Fibroblast of the aortic adventitia (primary cell): ENCODE data around the gene PIP5K1B. TPM values are rescaled to one million over a fixed set of nuclear protein-coding genes. Genes with fewer than 3 reads are reported as not detected.

Source experiments
- DNase-seq: peaks from one replicate; pipeline ENCODE4 v3.0.0-alpha.2; 2010; ENCODE audit warnings: low read depth
- H3K4me3 ChIP-seq: 2 replicates; pipeline ENCODE4 v1.5.1; 2011; ENCODE audit warnings: low read depth, mild to moderate bottlenecking, control low read depth, low read length, moderate library complexity
- total RNA-seq: library from RNA; depleted of rRNA; stranded (reverse); fragments of >200 nt; gene quantifications from 2 replicates; pipeline ENCODE4 v1.2.3, GENCODE V29; 2012; ENCODE audit warnings: low replicate concordance
- TF ChIP-seq, protein P1 (sequence below): IDR thresholded peaks from 2 replicates; pipeline ENCODE4 v1.5.1; 2011; ENCODE audit warnings: mild to moderate bottlenecking, low read length, control low read depth, inconsistent platforms; ENCODE audit not compliant: insufficient read depth

PIP5K1B gene
- total RNA-seq, 1 donor: not detected

DNA sequence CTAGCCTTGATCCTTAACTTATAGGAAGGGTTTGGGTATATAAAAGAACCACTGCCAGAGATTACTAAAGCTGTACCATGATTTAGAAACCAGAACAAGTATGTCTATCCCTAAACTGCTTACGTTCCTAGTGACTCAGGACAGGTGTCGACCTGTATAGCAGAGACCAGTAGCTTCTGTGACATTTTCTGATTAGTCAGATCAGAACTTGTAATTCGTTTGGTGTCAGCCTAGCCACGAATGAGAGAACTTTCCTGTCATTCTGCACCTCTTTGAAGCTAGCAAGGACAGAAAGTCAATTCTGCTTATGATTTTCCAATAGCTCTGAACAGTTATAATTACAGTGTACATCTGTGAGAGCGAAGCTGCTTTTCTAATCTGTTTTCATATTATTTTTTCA lies 269.4 kb downstream of the PIP5K1B start:
- DNase-seq: no peak
- TF ChIP-seq, protein P1, sequence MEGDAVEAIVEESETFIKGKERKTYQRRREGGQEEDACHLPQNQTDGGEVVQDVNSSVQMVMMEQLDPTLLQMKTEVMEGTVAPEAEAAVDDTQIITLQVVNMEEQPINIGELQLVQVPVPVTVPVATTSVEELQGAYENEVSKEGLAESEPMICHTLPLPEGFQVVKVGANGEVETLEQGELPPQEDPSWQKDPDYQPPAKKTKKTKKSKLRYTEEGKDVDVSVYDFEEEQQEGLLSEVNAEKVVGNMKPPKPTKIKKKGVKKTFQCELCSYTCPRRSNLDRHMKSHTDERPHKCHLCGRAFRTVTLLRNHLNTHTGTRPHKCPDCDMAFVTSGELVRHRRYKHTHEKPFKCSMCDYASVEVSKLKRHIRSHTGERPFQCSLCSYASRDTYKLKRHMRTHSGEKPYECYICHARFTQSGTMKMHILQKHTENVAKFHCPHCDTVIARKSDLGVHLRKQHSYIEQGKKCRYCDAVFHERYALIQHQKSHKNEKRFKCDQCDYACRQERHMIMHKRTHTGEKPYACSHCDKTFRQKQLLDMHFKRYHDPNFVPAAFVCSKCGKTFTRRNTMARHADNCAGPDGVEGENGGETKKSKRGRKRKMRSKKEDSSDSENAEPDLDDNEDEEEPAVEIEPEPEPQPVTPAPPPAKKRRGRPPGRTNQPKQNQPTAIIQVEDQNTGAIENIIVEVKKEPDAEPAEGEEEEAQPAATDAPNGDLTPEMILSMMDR: no peak
- H3K4me3 ChIP-seq: no peak overlapping the region

DNA sequence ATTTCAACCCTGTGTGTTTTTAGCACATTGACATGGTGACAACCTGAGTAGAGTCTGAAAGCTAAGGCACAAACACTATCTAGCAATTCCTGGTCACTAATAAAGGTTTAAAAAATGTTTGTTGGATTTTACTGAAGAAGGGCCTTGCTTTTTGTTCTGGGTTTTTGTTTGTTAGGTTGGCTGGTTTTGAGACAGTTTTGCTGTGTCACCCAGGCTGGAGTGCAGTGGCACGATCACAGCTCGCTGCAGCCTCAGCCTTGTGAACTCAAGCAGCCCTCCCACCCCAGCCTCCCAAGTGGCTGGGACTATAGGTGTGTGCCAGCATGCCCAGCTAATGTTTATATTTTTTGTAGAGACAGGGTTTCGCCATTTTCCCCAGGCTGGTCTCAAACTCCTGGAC lies 269.9 kb downstream of the PIP5K1B start:
- TF ChIP-seq, protein P1: no peak
- H3K4me3 ChIP-seq: no peak overlapping the region
- DNase-seq: no peak

DNA sequence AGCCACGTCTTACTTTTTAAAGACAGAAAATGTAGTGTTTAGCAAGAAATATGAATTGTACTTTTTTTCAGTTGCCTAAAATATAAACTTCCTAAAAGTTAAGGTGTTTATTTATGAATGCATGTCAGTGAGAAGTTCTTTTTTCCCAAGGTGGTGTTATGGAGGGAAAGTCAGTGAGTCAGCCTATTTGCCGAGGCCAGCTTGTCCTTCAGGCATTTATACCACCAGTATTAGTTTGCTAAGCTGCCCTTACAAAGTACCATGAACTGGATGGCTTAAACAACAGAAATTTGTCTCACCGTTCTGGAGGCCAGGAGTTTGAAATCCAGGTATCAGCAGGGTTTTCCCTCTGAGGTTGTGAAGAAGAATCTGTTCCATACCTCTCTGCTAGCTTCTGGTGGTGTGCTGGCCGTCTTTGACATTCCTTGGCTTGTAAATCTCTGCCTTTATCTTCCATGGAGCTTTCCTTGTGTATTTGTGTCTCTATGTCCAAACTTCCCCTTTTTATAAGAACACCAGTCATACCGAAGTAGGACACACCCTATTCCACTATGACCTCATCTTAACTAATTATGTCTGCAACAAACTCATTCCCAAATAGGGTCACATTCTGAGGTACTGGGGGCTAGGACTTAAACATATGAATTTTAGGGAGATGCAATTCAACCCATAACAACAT lies 270.5 kb downstream of the PIP5K1B start:
- TF ChIP-seq, protein P1: no peak
- DNase-seq: no peak
- no peak overlapping the region for H3K4me3 ChIP-seq

DNA sequence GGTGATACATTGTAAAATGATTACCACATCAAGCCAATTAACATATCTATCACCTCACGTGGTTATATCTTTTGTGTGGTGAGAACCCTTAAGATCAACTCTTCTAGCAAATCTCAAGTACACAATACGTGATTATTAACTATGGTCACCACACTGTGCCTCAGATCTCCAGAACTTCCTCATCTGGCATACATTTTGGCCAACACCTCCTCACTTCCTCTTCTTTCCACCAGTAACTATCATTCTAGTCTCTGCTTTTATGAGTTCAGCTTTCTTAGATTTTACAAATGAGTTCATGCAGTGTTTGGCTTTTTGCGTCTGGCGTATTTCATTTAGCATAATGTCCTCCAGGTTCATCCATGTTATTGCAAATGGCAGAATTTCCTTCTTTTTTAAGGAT lies 273.0 kb downstream of the PIP5K1B start:
- TF ChIP-seq, protein P1: no peak
- DNase-seq: no peak
- H3K4me3 ChIP-seq: no peak overlapping the region

DNA sequence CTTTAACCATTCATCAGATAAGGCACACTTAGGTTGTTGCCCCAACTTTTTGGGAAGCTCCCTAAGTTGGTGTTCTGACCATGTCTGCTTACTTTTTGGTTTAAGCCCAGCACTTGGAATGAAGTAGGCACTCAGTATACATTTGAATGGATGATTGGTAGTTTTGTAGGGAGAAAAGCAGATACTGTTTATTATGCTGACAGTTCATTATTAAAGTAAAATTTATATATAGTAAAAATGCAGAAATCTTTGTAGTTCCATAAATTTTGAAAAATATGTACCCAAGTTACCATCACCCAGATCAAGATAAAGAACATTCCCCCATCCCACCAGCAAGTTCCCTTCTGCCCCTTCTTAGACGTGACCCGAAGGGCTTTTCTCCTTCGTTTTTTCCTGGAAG lies 273.5 kb downstream of the PIP5K1B start:
- TF ChIP-seq, protein P1: no peak
- H3K4me3 ChIP-seq: no peak overlapping the region
- DNase-seq: no peak

DNA sequence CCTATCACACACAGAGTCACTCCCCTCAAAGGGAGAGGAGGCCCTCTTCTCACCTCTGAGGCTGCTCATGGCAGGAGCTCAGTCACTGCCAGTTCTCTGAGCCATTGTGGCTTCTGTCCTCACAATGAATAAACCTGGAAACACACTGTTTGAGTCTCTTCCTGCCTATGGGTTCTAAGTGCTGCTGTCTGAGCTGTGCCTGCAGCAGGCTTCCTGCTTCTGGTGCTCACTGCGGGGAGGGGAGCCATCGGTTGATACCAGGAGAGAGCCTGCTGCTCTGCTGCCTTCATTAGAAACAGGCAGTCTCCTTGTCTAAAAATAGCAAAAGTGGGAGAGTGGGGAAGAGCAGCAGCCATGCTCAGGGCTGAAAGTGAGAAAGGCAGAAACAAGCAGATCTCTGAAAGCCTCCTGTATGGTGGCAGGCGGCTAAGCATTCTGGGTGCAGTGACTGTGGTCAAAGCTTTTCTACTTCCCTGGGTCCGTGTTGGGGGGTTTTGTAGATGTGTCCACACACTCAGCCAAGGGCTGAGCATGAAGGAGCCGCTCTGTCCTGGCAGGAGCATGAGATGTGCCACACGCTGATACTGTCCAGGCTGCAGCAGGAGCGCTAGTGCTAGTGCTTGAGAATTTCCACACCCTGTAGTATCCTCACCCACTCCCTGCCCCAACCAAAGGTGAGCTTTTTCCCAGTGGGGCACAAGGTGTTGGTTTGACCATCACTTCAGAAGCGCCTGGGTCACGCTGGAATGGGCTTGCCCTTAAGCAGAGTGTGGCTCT lies 274.7 kb downstream of the PIP5K1B start:
- TF ChIP-seq, protein P1: no peak
- no peak for DNase-seq
- H3K4me3 ChIP-seq: no peak overlapping the region
